SU-DHL-6 (cell line): ENCODE results near the gene PRKCZ.

Source experiments
- CTCF ChIP-seq: fragments of 200-600 bp; sonication (generic); IDR thresholded peaks from one replicate; pipeline ENCODE4 v1.5.1; 2017; ENCODE audit warnings: antibody characterized with exemption, mild to moderate bottlenecking, low read length, moderate library complexity; ENCODE audit not compliant: insufficient read depth, poor library complexity, severe bottlenecking
- EZH2phosphoT487 ChIP-seq: fragments of 200-600 bp; sonication (generic), shearing (Covaris generic); conservative IDR thresholded peaks from 2 replicates; pipeline ENCODE4 v1.6.1; 2018; ENCODE audit warnings: mild to moderate bottlenecking, antibody characterized with exemption, low read length, moderate library complexity, mixed read lengths

- TF ChIP-seq CTCF (no peak), EZH2phosphoT487 (no peak)
These were observed 74.4 kb downstream of the PRKCZ start for GRCh38 chr1:2124446-2125198.
